Spleen (tissue), 7 donors: ENCODE data around the gene LCN12.

ENCODE experiments used
- CTCF ChIP-seq, 11 experiments: fragments of 200-600 bp in 7 of 11; fragments of 450-650 bp in 4 of 11; sonication (generic) in 4 of 11; IDR thresholded peaks in 8 of 11; conservative IDR thresholded peaks in 3 of 11; 1 replicate in 7 of 11; 2 replicates in 4 of 11; pipeline versions ENCODE4 v1.4.0 to v1.8.0; 2016 to 2021; ENCODE audit warnings: antibody characterized with exemption in 11 of 11, inconsistent platforms in 4 of 11, mild to moderate bottlenecking in 1 of 11
- POLR2AphosphoS5 ChIP-seq, 3 donors: sonication (generic); formaldehyde crosslinking; IDR thresholded peaks; one replicate each; pipeline ENCODE4 v1.5.1; 2017; ENCODE audit warnings: antibody characterized with exemption in 3 of 3
- donor health status: DM: no; HTN: no; CAD: no; lungs with moderate emphysema.
- donor health status: DM: no; HTN: no; CAD: no.
- donor health status: DM: no; HTN: no; CAD: no.

- TF ChIP-seq POLR2AphosphoS5 (IDR thresholded peaks at IDR 0.05) (no peak), CTCF (IDR thresholded peaks at IDR 0.05 in 8 of 11, conservative IDR thresholded peaks at IDR 0.05 in 3 of 11) (no peak)
Measured at GRCh38 chr9:137001857-137002645, 50.0 kb downstream of the LCN12 start.
